Mesenchymal stem cell (in vitro differentiated cells and primary cell): ENCODE results near the gene NKAP.

Experiments used
- DNase-seq: peaks from one replicate; pipeline ENCODE4 v3.0.0-alpha.2; 2013
- H2AFZ ChIP-seq: one replicate; pipeline ENCODE4 v1.6.1; 2013; ENCODE audit warnings: low read depth, mild to moderate bottlenecking, control low read depth, inconsistent platforms, low read length, moderate library complexity
- H2AK5ac ChIP-seq: 2 replicates; pipeline ENCODE4 v1.6.1; 2013; ENCODE audit warnings: low read length, moderate library complexity, mild to moderate bottlenecking, inconsistent platforms; ENCODE audit not compliant: severe bottlenecking
- H2BK120ac ChIP-seq: one replicate; pipeline ENCODE4 v1.6.1; 2013; ENCODE audit warnings: low read depth, mild to moderate bottlenecking, inconsistent platforms, low read length, moderate library complexity
- H2BK12ac ChIP-seq, 2 experiments: one replicate each; pipeline ENCODE4 v1.6.1; 2013; ENCODE audit warnings: inconsistent platforms in 2 of 2, low read length in 2 of 2, mild to moderate bottlenecking in 2 of 2, moderate library complexity in 2 of 2, control low read depth in 1 of 2
- H2BK15ac ChIP-seq: one replicate; pipeline ENCODE4 v1.6.1; 2013; ENCODE audit warnings: mild to moderate bottlenecking, low read depth, inconsistent platforms; ENCODE audit not compliant: poor library complexity, severe bottlenecking
- H2BK5ac ChIP-seq: 2 replicates; pipeline ENCODE4 v1.6.1; 2013; ENCODE audit warnings: low read depth, mild to moderate bottlenecking, low read length, control low read depth, inconsistent platforms; ENCODE audit not compliant: poor library complexity, severe bottlenecking
- H3K14ac ChIP-seq, 2 experiments: one replicate each; pipeline ENCODE4 v1.6.1; 2013; ENCODE audit warnings: inconsistent platforms in 2 of 2, low read length in 2 of 2, control low read depth in 1 of 2, mild to moderate bottlenecking in 1 of 2, moderate library complexity in 1 of 2
- H3K18ac ChIP-seq, 2 experiments: one replicate each; pipeline ENCODE4 v1.6.1; 2013; ENCODE audit warnings: inconsistent platforms in 2 of 2, low read length in 2 of 2, control low read depth in 1 of 2, low read depth in 1 of 2, mild to moderate bottlenecking in 1 of 2
- H3K23ac ChIP-seq, 2 experiments: one replicate each; pipeline ENCODE4 v1.6.1; 2013; ENCODE audit warnings: inconsistent platforms in 2 of 2, low read length in 2 of 2, mild to moderate bottlenecking in 2 of 2, moderate library complexity in 2 of 2, control low read depth in 1 of 2
- H3K27ac ChIP-seq: 2 replicates; pipeline ENCODE4 v1.5.1; 2013; ENCODE audit warnings: mild to moderate bottlenecking, moderate library complexity, low read length, control low read depth, inconsistent platforms; ENCODE audit not compliant: poor library complexity, severe bottlenecking
- H3K27me3 ChIP-seq, 2 experiments: 2 replicates each; pipeline versions ENCODE4 v1.6.1 to v1.7.0; 2013; ENCODE audit warnings: low read length in 2 of 2, mild to moderate bottlenecking in 2 of 2, moderate library complexity in 2 of 2, control low read depth in 1 of 2, inconsistent platforms in 1 of 2; ENCODE audit not compliant: control insufficient read depth in 1 of 2, insufficient read depth in 1 of 2
- H3K36me3 ChIP-seq, 2 experiments: 2 replicates each; pipeline versions ENCODE4 v1.6.1 to v1.7.0; 2013; ENCODE audit warnings: low read length in 2 of 2, control low read depth in 1 of 2, inconsistent platforms in 1 of 2, low read depth in 1 of 2, mild to moderate bottlenecking in 1 of 2; ENCODE audit not compliant: insufficient read depth in 2 of 2, control insufficient read depth in 1 of 2
- H3K4ac ChIP-seq, 2 experiments: one replicate each; pipeline ENCODE4 v1.6.1; 2013; ENCODE audit warnings: inconsistent platforms in 2 of 2, low read length in 2 of 2, mild to moderate bottlenecking in 2 of 2, moderate library complexity in 2 of 2, control low read depth in 1 of 2, low read depth in 1 of 2
- H3K4me1 ChIP-seq: 2 replicates; pipeline ENCODE4 v1.6.1; 2013; ENCODE audit warnings: low read depth, low read length, control low read depth; ENCODE audit not compliant: control insufficient read depth, insufficient read depth
- H3K4me2 ChIP-seq: 2 replicates; pipeline ENCODE4 v1.6.1; 2013; ENCODE audit warnings: low read length, mild to moderate bottlenecking, inconsistent platforms; ENCODE audit not compliant: poor library complexity, severe bottlenecking
- H3K4me3 ChIP-seq, 2 experiments: 2 replicates each; pipeline versions ENCODE4 v1.5.1 to v1.7.0; 2013; ENCODE audit warnings: low read length in 2 of 2, mild to moderate bottlenecking in 2 of 2, control low read depth in 1 of 2, low read depth in 1 of 2; ENCODE audit not compliant: insufficient read depth in 1 of 2
- H3K79me1 ChIP-seq: replicated peaks from 2 replicates; pipeline ENCODE4 v1.6.1; 2013; ENCODE audit warnings: mild to moderate bottlenecking, control low read depth, low read length, inconsistent platforms; ENCODE audit not compliant: poor library complexity, severe bottlenecking
- H3K9ac ChIP-seq: 2 replicates; pipeline ENCODE4 v1.7.0; 2013; ENCODE audit warnings: mild to moderate bottlenecking, low read length, moderate library complexity
- H3K9me3 ChIP-seq: 2 replicates; pipeline ENCODE4 v1.7.0; 2013; ENCODE audit warnings: mild to moderate bottlenecking, low read length; ENCODE audit not compliant: control insufficient read depth
- H4K8ac ChIP-seq: one replicate; pipeline ENCODE4 v1.6.1; 2013; ENCODE audit warnings: inconsistent platforms, mild to moderate bottlenecking, low read length, moderate library complexity
- H4K91ac ChIP-seq: one replicate; pipeline ENCODE4 v1.6.1; 2013; ENCODE audit warnings: mild to moderate bottlenecking, low read length, inconsistent platforms
- WGBS: methylation state at CpG from one replicate; pipeline ENCODE4 v1.1.7; 2013; ENCODE audit warnings: mixed read lengths; 5-methylcytosine and 5-hydroxymethylcytosine counted together

The NKAP gene

GRCh38 chrX:119887721-119888425 lies 55.7 kb downstream of the NKAP start:
- Histone ChIP-seq H3K79me1 (no peaks in the 10 kb centered on the region), H3K23ac (no peak overlapping the region)
- 51% methylated on average over 34 of the region's 40 CpGs for WGBS

DNA sequence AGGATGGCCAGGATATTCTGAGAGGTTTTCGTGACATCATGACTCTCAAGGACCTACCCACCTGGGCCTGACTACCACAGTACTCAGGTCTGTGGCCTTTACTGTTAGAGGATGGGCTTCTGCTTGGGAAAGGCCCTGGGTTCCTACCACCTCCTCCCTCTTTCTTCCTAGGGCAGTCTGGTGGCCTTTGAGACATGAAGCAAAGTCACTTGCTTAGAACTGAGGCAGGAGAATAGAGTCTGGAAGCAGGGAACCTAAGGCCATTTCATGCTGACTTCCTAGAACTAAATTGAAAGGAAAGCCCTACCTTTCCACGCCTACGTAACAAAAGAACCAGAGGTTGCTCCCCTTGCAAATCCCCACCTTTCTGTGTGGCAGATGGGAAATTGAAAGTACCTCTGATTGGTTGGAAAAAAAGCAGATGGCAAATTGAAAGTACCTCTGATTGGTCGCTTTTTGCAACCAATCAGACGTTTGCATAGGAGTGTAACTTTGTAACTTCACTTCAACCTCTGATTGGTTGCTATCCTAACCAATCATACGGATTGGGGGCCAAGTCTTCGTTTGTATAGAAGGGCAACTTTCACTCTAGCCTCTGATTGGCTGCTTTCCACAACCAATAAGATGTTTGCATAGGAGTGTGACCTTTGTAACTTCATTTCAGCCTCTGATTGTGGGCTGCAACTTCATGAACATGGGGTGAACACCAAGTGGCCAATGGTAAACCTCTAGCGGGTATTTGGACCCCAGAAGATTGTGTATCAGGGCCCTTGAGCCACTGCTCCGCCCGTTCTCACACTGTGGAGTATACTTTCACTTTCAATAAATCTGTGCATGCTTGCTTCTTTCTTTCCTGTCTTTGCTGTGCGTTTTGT lies 57.8 kb downstream of the NKAP start:
- H3K4me3 ChIP-seq, result peak overlapping the region in 1 of 2 experiments; percentile 58
- no peak overlapping the region for H3K18ac ChIP-seq
- no peak overlapping the region for H3K23ac ChIP-seq
- no peaks in the 10 kb centered on the region for H3K36me3 ChIP-seq
- no peak overlapping the region for H2AFZ ChIP-seq
- H3K27ac ChIP-seq, result no peak overlapping the region
- H3K27me3 ChIP-seq, result no peaks in the 10 kb centered on the region
- H4K8ac ChIP-seq, result no peak overlapping the region
- H3K4me1 ChIP-seq, result peaks cover 2% of the 10 kb centered on the region
- no peak overlapping the region for H2AK5ac ChIP-seq
- peak; percentile 10 for DNase-seq
- no peak overlapping the region for H3K9ac ChIP-seq
- H3K79me1 ChIP-seq, result no peaks in the 10 kb centered on the region
- H3K4me2 ChIP-seq, result no peak overlapping the region
- H2BK120ac ChIP-seq, result no peak overlapping the region
- no peaks in the 10 kb centered on the region for H3K9me3 ChIP-seq
- no peak overlapping the region for H2BK5ac ChIP-seq
- H2BK15ac ChIP-seq, result no peak overlapping the region
- H2BK12ac ChIP-seq, result no peak overlapping the region
- H3K4ac ChIP-seq, result no peak overlapping the region
- H3K14ac ChIP-seq, result no peak overlapping the region
- 95% methylated on average over 7 of the region's 11 CpGs for WGBS
- no peak overlapping the region for H4K91ac ChIP-seq

More at GRCh38 chrX:119887721-119888425, 55.7 kb downstream of the NKAP start:
- Histone ChIP-seq H2BK120ac (no peak overlapping the region), H4K91ac (no peak overlapping the region), H4K8ac (no peak overlapping the region), H3K4me1 (peaks cover 2% of the 10 kb centered on the region), H3K36me3 (no peaks in the 10 kb centered on the region), H2AFZ (no peak overlapping the region), H3K27ac (no peak overlapping the region), H3K4me3 (peak overlapping the region; percentile 37 to 70), H2BK12ac (no peak overlapping the region), H2BK5ac (no peak overlapping the region), H3K18ac (peak overlapping the region in 1 of 2 experiments; percentile 12), H3K4ac (no peak overlapping the region), H2BK15ac (no peak overlapping the region), H3K4me2 (peak overlapping the region; percentile 59), H3K9me3 (no peaks in the 10 kb centered on the region), H3K27me3 (peaks cover 0 to 2% of the 10 kb centered on the region in 2 experiments), H2AK5ac (no peak overlapping the region), H3K9ac (no peak overlapping the region), H3K14ac (no peak overlapping the region)
- DNase-seq, result peak; percentile 53

GRCh38 chrX:119880552-119881437 lies 62.8 kb downstream of the NKAP start:
- Histone ChIP-seq H4K91ac (no peak overlapping the region), H2BK15ac (no peak overlapping the region), H3K27ac (no peak overlapping the region), H3K9ac (no peak overlapping the region), H3K4me1 (peaks cover 4% of the 10 kb centered on the region), H2AFZ (no peak overlapping the region), H3K4me3 (no peak overlapping the region), H3K9me3 (no peaks in the 10 kb centered on the region), H3K36me3 (peaks cover 0 to 11% of the 10 kb centered on the region in 2 experiments), H2BK5ac (no peak overlapping the region), H3K14ac (no peak overlapping the region), H3K4ac (no peak overlapping the region), H3K27me3 (no peaks in the 10 kb centered on the region), H3K79me1 (no peaks in the 10 kb centered on the region), H3K23ac (no peak overlapping the region), H3K4me2 (no peak overlapping the region), H4K8ac (no peak overlapping the region), H2BK12ac (no peak overlapping the region), H2AK5ac (no peak overlapping the region), H3K18ac (peak overlapping the region in 1 of 2 experiments; percentile 22), H2BK120ac (no peak overlapping the region)
- 59% methylated on average over 11 of the region's 11 CpGs for WGBS
- DNase-seq, result peak; percentile 70
